GM19467 (cell line): Measurements from ENCODE around the gene CLDN4.

Experiments used
- ATAC-seq: cut with Tn5 transposase; IDR thresholded peaks from one replicate; pipeline ENCODE4 v1.9.1; 2021; ENCODE audit warnings: mild to moderate bottlenecking, moderate library complexity; ENCODE audit not compliant: unreplicated experiment

Gene CLDN4

GRCh38 chr7:73871163-73872011 is 40.6 kb downstream of the CLDN4 start:
- ATAC-seq, result no peak

GRCh38 chr7:73872056-73872908 is 41.5 kb downstream of the CLDN4 start:
- ATAC-seq, result no peak

GRCh38 chr7:73876361-73876760 is 45.6 kb downstream of the CLDN4 start:
- ATAC-seq, result no peak

- ATAC-seq, result no peak
These were observed 46.2 kb downstream of the CLDN4 start for GRCh38 chr7:73876973-73877372.

- ATAC-seq, result no peak
These were observed 49.3 kb downstream of the CLDN4 start for GRCh38 chr7:73879977-73880681.

- ATAC-seq, result no peak
These were observed 50.0 kb downstream of the CLDN4 start for GRCh38 chr7:73880755-73881328.

GRCh38 chr7:73881352-73882046 is 50.7 kb downstream of the CLDN4 start:
- ATAC-seq, result no peak

- no peak for ATAC-seq
These were observed 51.2 kb downstream of the CLDN4 start for GRCh38 chr7:73882047-73882402.
